Stimulated activated CD4-positive, alpha-beta T cell treated with anti-CD3 and anti-CD28 coated beads, Interleukin-4, amount 100 ng/mL, for 48 hours (primary cell): ENCODE data around the gene EBNA1BP2.
A peak's percentile ranks its signal among the peaks of the same experiment; 100 is the strongest.
"Not testable (repeated sequence)": the region's sequence is repeated elsewhere in the genome, so short reads cannot be mapped to it uniquely, and the experiment has no call there.

Experiments
- DNase-seq, 2 donors: peaks; one replicate each; pipeline ENCODE4 v3.0.0-alpha.2; 2020; ENCODE audit warnings: low read depth in 2 of 2

Gene EBNA1BP2

GRCh38 chr1:43171876-43172526 lies at the start of gene EBNA1BP2, which contains the start of gene CFAP57:
TSS of gene EBNA1BP2 (minus strand) at chr1:43172290. CDS start at chr1:43172118, 172 bp downstream.
TSS of gene CFAP57 (plus strand) at chr1:43172330. CDS start at chr1:43172754, 424 bp downstream.
- DNase-seq: peak; percentile 79 to 88

- DNase-seq: no peak
These were observed 49.7 kb upstream of the EBNA1BP2 start for GRCh38 chr1:43221797-43222196.

- DNase-seq: no peak
These were observed 49.1 kb upstream of the EBNA1BP2 start for GRCh38 chr1:43220905-43221778.

GRCh38 chr1:43217747-43218146 lies 45.7 kb upstream of the EBNA1BP2 start:
- no peak for DNase-seq

GRCh38 chr1:43214501-43215444 lies 42.7 kb upstream of the EBNA1BP2 start:
- DNase-seq: no peak

GRCh38 chr1:43208277-43208676 lies 36.2 kb upstream of the EBNA1BP2 start:
- not testable (repeated sequence) for DNase-seq

GRCh38 chr1:43207229-43207853 lies 35.3 kb upstream of the EBNA1BP2 start:
- no peak for DNase-seq

GRCh38 chr1:43206600-43207228 lies 34.6 kb upstream of the EBNA1BP2 start:
- DNase-seq: no peak

GRCh38 chr1:43205671-43206070 lies 33.6 kb upstream of the EBNA1BP2 start:
- DNase-seq: no peak

GRCh38 chr1:43204394-43204793 lies 32.3 kb upstream of the EBNA1BP2 start:
- DNase-seq: no peak

- no peak for DNase-seq
These were observed 31.8 kb upstream of the EBNA1BP2 start for GRCh38 chr1:43203859-43204258.

GRCh38 chr1:43199093-43199726 lies 27.1 kb upstream of the EBNA1BP2 start:
- no peak for DNase-seq

GRCh38 chr1:43197343-43198127 lies 25.4 kb upstream of the EBNA1BP2 start:
- no peak for DNase-seq

- DNase-seq: no peak
These were observed 22.4 kb upstream of the EBNA1BP2 start for GRCh38 chr1:43194509-43194908.

- DNase-seq: no peak
These were observed 16.0 kb upstream of the EBNA1BP2 start for GRCh38 chr1:43188106-43188505.

- no peak for DNase-seq
These were observed 12.9 kb upstream of the EBNA1BP2 start for GRCh38 chr1:43184995-43185394.

- DNase-seq: no peak
These were observed 12.3 kb upstream of the EBNA1BP2 start for GRCh38 chr1:43184388-43184787.

- DNase-seq: no peak
These were observed 5.6 kb upstream of the EBNA1BP2 start for GRCh38 chr1:43177691-43178090.

- no peak for DNase-seq
These were observed 2.8 kb upstream of the EBNA1BP2 start for GRCh38 chr1:43174873-43175272.
